HG03558 (cell line): ENCODE results near the gene CRYL1.

Experiments used
- ATAC-seq: cut with Tn5 transposase; IDR thresholded peaks from one replicate; pipeline ENCODE4 v1.9.1; 2021; ENCODE audit warnings: moderate number of reproducible peaks; ENCODE audit not compliant: unreplicated experiment; ENCODE audit errors: extremely low read depth

The CRYL1 gene

DNA sequence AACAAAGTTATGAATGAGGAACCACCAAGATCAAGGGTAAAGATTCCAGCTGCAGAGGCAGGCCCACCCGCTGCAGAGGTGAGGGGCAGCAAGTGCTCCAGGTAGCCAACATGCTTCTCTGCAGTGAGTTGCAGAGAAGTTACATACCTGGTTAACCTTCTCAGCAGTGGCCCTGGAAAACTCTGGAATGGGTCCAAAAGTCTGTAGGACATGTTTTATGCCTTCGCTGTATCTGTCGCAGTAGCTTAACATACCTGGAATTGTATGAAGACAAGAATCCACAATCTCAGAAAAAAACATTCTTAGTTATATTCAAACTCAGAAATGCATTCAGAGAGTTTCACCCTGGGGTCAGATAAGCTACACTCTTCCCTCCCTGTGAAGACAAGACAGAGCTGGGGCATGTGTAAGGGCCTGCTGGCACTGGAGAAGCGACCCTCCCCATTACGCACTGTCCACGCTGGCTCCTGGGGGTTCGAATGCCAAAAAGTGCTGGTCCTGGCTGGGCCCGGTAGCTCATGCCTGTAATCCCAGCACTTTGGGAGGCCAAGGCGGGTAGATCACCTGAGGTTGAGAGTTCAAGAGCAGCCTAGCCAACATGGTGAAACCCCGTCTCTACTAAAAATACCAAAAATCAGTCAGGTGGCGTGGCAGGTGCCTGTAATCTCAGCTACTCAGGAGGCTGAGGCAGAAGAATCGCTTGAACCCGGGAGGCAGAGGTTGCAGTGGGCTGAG lies 121.0 kb downstream of the CRYL1 start:
- ATAC-seq: no peak

DNA sequence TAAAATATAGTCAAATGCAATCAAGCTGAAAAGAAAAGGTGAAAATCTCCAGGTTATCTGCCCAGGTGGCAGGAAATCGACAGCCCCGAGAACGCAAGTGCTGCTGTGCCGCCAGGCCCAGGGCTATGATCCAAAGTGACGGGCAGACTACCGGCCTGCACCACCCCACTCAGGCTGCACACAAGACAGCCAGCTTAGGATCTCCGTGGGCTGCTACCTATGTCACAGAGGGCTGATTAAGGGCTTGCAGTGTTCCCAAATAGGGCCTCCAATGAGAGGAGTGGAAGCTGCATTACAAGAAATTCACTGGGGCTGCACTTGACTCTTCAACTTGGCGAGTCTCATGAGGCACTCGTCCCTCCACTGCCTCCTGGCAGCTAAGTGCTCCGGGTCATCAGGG lies 121.8 kb downstream of the CRYL1 start:
- ATAC-seq: no peak

DNA sequence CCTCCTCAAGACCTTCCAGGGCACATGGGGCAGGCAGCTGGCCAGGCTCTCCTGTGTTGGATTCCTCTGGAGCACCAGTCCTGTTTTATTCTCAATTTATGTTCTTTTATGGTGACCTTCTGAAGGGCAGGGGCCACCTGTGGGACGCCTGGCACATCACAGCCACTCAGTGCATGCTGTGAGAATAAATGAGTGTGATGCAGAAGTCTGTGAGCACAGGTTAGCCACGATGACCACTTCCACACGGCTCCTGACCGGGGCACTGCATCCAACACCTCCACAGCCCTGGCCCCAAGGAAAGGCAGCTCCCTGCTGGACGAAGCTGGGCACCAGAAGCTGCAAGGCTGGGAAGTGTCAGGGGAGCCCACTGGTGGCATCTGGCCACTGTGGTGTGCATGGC lies 122.8 kb downstream of the CRYL1 start:
- ATAC-seq: no peak

DNA sequence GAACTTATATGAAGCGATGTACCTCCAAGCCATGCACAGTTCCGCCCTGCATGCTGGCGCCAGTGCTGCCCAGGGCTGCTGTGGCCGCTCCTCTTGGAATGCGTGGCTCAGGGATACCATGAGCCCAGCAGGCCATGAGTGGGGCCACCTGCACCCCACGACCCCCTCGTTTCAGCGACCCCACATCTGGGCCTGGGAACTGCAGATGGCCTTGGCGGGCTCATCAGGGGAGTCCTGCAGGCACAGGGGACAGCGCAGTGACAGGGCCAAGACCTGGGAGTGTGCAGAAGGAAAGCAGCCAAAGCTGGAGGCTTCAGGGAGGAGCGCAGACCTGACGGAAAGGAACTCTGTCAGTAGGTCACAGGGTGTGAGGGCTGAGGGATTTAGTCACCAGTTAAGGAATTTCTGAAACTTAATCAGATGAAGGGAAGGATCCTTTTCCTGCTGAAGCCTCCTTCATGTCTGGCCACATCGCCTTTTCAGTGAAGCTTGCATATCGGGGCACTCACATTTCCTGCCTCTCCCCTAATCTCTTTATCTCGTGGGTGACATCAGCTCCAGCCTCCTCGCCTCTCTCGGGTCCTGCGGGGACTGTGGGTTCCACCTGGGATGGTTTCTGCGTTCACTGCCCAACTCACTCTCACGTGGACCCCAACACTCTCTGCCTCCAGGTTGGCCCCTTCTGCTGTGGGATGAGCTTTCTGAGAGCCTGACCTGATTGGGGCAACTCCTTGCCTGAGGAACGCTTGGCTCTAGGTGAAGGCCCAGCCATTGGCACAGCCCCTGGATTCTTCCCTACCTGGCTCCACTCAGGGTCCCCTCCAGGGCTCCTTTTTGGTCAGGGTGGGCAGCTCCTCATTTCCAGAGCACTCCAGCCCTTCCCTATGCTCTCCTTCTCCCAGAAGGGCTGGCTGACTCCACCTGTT lies 123.5 kb downstream of the CRYL1 start:
- ATAC-seq: no peak

DNA sequence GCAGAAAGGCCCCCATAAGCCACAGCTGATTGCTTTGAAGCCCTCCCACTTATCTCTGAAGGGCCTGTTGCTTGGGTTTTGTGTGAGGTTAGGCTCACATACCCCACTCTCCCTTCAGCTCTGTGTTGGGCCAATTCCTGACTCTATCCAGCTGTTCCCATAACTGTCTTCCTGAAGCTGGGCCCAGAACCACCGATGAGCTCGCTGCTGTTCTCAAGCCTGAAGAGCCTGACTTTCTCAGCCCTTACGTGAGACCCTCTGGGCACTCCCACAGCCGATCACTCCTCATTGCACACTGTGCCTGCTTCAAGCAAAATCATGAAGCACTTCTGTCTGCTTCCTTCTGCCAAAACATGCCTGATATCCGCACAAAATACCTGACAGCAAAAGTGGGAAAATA lies 124.1 kb downstream of the CRYL1 start:
- ATAC-seq: no peak

DNA sequence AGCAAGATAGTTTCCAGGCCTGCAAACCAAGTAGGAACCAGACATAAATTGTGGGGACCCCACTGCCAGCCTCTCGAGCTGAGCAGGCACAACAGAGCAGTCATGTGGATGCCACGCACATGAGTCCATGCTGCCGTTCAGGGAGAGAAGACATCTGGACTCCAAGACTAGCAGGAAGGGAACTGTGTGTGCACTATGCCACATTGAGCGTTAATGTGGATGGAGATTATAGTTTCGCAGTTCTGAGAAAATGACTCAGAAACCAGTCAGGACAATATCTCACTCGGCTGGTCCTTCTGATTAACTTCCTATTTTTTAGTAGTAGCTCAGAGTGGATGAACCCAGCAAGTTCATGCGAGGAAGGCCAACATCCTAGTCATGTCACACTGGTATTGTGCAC lies 124.9 kb downstream of the CRYL1 start:
- no peak for ATAC-seq

DNA sequence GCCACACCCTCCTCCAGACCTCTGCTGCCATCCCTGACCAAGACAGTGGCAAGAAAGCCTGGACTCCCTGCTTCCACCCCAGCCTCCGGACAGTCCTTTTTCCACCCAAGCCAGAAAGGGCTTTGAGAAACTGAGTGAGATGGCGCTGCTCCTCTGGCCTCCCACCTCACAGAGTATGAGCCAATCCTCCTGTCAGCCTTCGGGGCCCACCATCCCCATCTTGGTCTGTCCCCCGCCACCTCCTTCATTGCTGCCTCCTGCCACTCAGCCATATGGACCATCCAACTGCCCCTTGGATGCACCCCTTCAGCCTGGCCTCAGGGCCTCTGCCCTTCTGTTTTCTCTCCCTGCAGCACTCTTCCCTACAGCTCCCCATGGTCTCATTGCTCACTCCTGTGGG lies 125.7 kb downstream of the CRYL1 start:
- no peak for ATAC-seq

DNA sequence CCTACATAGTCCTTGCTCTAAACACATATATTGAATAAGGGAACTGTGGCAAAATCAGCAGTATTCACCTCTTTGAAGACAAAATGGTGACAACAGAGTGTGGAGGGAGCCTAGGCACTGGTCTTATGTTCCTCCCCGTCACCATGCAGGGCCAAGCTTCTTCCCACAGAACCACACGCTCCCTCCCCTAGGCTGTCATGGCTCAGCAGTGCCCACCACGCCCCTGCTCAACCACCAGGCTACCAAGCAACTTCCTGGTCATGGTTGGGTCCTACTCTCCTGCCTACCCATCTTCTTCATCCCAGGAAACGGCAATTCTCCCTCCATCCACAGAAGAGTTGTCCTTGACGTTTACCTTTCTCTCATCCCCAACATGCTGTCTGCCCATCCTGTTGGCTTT lies 126.1 kb downstream of the CRYL1 start:
- ATAC-seq: no peak

DNA sequence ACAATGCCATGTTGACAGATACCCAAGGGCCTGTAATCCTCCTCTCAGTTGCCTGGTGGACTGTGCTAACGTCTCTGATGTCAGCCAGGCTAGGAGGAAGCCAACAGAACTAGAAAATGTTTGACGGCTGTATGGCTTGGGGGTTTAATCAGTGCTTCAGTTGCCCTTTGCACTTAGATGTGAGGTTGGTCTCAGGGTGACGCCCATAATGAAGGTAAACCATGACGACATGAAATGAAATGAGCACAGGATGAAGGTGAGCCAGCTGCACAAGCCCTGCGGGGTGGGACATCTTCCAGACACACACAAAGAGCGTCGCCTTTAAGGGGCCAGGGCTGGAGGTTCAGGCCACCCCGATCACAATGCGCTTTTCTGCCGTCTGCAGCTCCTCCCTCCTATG lies 127.2 kb downstream of the CRYL1 start:
- no peak for ATAC-seq

DNA sequence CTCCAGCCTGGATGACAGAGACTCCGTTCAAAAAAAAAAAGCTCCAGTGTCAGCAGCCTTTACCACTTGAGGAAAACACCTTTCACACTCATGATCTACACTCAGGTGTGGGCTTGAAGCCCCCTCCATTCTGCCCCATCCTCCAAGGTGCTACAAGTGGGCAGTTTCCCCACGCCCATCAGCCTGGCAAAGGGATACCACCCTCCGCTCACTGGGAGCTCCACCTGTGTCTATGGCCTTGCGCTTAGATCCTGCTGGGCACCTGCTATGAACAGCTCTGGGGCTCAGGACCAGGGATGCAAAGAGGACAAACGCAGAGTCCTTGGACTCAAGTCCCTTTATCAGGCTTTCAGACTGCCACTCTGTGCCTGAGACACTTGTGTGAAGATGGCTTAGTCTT lies 127.8 kb downstream of the CRYL1 start:
- no peak for ATAC-seq

DNA sequence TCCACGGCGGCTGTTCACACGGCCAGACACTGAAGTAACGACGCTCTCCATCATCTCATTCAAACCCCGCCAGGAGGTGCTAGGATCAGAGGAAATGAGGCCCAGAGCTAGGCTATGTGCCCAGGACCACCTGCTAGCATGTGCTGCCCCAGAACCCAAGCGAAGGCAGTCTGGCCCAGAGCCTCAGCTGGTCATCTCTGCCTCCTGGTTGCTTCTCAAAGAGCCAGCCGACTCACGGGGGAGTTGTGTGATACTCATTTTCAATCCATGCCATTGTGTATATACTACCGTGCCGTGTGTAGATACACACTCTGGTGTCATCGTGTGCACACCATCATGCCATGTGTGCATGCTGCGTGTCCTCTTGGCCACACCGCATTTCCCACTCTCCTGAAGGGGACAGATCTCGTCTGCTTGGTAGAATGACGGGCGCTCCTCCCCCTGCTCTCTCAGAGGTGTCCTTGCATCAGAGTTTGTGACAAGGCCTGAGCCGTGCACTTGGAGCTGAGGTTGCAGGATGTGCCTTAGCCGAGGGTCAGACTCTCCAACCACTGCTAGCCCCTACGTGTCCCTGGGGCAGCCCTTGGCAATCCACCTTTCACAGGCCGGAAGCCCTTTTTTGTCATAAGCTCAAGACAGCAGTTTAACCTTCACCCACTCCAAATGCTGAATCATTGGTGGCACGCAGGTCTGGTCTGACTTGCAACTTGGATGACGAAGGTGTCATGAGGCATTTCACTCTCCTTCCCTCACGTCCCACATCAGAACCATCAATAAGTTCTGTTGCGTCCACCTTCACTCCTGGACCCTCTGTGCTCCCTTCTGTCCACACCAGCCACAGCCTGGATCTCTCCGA lies 130.4 kb downstream of the CRYL1 start:
- ATAC-seq: no peak

DNA sequence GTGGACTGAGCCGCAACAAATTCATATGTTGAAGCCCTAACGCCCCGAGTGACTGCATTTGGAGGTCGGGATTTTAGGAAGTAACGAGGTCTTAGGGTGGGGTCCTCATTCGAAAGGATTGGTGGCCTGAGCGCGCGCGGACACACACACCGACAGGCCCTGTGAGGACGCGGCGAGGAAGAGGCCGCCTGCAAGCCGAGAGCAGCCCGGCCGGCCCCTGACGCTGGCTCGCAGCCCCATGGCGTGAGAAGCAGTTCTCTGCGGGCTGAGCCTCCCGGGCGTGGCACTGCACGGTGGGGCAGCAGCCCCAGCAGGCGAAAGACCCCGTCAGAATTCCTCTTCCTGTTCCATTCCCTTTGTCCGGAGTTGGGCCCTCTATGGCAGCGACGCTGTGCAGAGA lies 131.2 kb downstream of the CRYL1 start:
- ATAC-seq: no peak

DNA sequence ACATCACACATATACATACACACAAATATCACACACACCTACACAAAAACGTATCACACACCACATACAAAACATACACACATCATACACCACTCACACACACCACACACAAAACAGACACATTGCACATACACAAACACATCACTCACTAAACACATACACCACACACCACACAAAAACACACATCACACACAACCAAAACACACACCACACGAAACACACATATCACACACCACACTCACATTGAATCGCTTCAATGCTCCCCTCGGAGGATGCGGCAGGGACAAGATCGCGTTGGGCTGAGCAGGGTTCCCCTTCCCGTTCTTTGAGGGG lies 131.5 kb downstream of the CRYL1 start:
- ATAC-seq: no peak

DNA sequence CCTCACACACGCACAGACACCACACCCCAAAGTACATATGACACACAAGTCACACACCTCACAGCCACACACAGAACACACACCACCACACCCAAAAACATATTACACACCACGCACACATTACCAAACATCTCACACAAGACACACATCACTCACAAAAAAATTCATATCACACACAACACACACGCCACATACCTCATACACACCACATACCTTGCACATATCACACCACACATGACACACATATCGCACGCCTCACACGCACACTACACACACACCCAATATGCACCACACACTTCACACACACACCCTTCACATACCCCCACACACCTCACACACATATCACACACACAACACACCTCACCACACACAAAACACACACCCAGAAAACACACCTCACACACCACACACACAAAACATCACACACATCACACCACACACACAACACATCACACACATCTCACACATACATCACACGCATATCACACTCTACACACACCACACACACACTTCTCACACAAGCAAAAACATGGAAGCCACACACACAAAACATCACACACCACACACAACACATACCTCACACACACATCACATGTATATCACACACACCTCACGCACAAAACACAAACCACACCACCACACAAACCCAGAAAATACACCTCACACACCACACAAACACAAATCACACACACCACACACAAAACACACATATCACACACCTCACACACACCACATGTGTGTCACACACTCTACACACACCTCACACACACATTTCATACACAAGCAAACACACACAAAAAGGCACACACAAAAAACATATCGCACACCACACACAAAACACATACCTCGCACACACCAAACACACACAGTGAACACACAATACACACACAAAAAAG lies 132.1 kb downstream of the CRYL1 start:
- no peak for ATAC-seq

DNA sequence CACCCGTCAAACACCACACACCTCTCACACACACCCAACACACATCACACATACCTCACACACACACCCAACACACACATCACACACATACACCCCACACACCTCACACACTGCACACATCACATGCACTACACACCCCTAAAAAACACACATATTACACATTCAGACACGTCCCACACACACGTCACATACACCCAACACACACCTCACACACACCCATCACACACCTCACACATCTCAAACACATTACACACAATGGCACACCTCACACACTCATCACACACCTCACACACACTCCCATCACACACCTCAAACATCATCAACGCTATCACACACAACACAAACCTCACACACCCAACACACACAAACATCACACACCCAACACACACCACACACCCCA lies 133.1 kb downstream of the CRYL1 start:
- no peak for ATAC-seq

DNA sequence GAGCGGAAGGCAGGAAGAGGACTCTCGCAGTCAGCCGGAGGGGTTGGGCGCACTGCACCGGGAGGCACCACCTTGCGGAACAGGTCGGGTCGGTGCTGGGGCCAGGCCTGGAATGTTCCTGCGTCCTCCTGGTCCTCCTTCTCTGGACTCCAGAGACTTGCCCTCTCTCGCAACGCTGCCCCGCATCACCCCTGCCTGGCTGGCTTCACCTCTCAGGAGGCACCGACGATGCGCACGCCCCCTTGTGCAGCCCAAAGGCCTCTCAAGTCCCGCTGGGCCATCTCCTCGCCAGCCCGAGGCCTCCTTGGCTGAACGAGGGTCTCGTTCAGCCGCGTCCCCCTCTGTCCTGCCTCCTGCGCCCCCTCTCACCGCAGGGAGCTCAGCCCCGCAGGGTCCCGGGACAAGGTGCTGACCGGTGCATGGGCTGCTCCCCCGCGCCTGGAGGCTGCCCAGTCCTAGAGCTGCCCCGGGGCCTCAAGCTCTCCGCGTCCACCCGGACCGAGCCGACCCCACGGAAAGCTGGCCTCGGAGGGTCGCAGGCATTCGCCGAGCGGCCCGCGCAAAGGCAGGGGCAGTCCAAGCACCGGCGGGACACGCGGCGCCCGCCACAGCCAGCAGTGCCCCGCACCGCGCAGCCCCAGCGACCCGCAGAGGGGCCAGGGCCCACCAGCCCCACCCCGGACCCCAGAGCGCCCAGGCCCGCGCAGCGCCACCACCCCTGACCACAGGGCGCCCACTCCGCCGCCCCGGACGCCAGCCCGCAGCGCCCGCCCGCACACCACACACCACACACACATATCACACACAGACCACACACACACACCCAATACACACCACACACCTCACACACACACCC lies 133.8 kb downstream of the CRYL1 start:
- no peak for ATAC-seq

DNA sequence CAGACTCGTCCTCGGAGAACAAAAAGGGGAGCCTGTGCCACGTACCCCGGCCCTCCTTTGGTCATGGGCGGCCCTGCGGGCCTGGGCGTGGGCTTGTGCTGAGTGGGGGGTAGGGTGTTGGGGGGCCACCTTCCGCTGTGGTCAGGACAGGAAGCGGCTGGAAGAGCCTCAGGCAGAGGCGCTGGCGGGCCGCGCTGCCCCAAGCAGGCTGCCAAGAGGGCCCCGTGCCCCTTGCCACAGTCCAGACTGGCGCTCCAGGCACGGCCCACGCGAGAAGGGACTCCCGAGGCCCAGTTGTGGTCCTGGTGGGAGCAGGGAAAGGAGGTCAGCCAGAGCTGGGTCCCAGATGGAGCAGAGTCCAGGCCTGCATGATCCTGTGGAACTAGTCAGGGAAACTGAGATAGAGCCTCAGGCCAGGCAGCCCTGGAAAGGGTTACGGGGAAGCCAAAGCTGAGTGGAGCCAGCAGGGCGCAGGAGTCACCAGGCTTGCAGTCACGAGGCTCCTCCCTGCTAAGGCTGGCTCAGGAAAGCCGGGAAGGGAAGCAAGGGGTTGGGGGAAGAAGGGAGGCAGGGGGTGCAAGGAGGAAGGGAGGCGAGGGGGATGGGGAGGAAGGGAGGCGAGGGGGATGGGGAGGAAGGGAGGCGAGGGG lies 135.0 kb downstream of the CRYL1 start:
- no peak for ATAC-seq

DNA sequence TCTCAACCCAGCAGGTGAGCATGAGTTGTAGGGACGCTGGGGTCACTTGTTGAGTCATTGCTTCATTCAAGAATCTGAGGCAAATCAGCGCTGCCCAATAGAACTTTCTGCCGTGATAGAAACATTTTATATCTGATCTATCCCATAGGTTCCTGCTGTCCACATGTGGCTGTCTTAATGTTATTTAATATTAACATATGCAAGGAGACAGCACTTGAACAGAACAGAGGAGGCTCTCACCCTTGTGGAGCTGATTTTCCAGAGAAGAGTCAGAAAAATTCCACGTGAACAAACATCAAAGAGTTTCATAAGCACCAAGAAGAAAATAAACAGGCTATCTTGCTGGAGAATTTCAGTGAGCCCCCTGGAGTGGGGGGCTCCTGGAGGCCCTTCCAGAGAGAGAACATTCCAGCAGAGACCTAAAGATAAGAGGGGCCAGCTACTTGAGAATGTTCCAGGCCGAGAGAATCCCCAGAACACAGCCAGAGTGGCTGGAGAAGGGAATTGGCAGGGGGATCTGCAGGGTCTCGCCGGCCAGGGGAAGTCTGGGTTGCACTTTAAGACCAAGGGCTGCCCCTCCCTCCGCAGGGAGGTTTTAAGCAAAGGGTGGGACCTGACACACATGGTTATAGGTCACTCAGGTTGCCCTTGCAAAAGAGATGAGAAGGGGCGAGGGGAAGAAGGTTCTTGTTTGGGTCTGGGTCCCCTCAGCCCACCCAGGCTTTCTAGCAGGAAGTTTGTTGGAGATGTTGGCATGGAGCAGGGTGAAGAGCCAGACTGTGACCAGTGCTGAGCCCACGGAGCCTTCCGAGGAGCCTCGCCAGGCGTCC lies 135.7 kb downstream of the CRYL1 start:
- ATAC-seq: no peak
